ENCODE measurements around the gene TRAF1. TPM values are rescaled to one million over a fixed set of nuclear protein-coding genes. Genes with fewer than 3 reads are reported as not detected.
A peak's percentile ranks its signal among the peaks of the same experiment; 100 is the strongest.

TRAF1 gene
- total RNA-seq, 1 experiment from 2014 or later = 1.4 TPM

DNA sequence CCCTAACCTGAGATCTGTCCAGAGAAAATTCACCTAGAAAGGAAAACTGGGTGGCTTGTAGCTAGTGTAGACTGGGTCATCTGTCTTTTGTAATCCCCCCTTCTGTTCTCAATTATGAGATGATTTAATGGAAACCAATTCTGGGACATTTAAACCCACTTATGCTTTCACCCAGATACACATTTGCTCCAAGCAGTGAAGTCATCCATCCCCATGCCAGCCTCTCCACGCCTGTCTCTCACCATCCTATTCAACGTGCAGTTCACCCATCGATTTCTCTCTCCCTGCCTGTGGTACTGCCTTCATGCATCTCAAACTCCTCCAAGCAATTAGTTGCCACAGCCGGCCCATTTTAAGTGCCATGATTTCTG is 51.4 kb downstream of the TRAF1 start:
- H4K91ac ChIP-seq (ENCODE audit: insufficient read length, low read depth, low read length) = no peak overlapping the region
- peaks cover 2% of the 10 kb centered on the region; the same call in 1 of the 2 replicates for H3K27me3 ChIP-seq (ENCODE audit: insufficient read depth, low read length)
- no peak overlapping the region for H3K27ac Mint-ChIP-seq
- WGBS (ENCODE audit: extremely low coverage, insufficient read length, low lambda C conversion rate) = no CpG with 5 or more reads among the region's 4 CpGs
- no peaks in the 10 kb centered on the region for H3K9me3 ChIP-seq (ENCODE audit: control insufficient read depth, low read depth, low read length)
- peak overlapping the region; percentile 76; a peak in 4 of 5 replicates for H3K4me3 Mint-ChIP-seq
- H3K79me2 ChIP-seq (ENCODE audit: insufficient read depth, low read length) = no peaks in the 10 kb centered on the region
- no peak overlapping the region for H3K4ac ChIP-seq (ENCODE audit: low read depth, low read length)
- no peak overlapping the region for H3K9ac ChIP-seq (ENCODE audit: extremely low read depth, insufficient read length, low read length)
- peaks cover 5% of the 10 kb centered on the region for H3K23me2 ChIP-seq (ENCODE audit: insufficient read length, low read depth, low read length, poor library complexity, severe bottlenecking)
- no peak overlapping the region for H3K18ac ChIP-seq (ENCODE audit: insufficient read length, low read depth, low read length)
- TF ChIP-seq, protein P1, sequence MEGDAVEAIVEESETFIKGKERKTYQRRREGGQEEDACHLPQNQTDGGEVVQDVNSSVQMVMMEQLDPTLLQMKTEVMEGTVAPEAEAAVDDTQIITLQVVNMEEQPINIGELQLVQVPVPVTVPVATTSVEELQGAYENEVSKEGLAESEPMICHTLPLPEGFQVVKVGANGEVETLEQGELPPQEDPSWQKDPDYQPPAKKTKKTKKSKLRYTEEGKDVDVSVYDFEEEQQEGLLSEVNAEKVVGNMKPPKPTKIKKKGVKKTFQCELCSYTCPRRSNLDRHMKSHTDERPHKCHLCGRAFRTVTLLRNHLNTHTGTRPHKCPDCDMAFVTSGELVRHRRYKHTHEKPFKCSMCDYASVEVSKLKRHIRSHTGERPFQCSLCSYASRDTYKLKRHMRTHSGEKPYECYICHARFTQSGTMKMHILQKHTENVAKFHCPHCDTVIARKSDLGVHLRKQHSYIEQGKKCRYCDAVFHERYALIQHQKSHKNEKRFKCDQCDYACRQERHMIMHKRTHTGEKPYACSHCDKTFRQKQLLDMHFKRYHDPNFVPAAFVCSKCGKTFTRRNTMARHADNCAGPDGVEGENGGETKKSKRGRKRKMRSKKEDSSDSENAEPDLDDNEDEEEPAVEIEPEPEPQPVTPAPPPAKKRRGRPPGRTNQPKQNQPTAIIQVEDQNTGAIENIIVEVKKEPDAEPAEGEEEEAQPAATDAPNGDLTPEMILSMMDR (conservative IDR thresholded peaks at IDR 0.05) = no peak
- no peaks in the 10 kb centered on the region for H3K79me1 ChIP-seq (ENCODE audit: insufficient read depth, low read depth, low read length, poor library complexity, severe bottlenecking)
- no peak overlapping the region for H4K8ac ChIP-seq (replicated peaks; ENCODE audit: insufficient read length, low read depth, low read length)
- H2BK20ac ChIP-seq (ENCODE audit: low read depth, low read length, poor library complexity, severe bottlenecking) = no peak overlapping the region
- H3K14ac ChIP-seq (ENCODE audit: insufficient read depth, low read length) = no peak overlapping the region
- H3K4me1 ChIP-seq (ENCODE audit: insufficient read depth, low read length) = peaks cover 10% of the 10 kb centered on the region
- no peaks in the 10 kb centered on the region for H4K20me1 ChIP-seq (ENCODE audit: control insufficient read depth, insufficient read depth, insufficient read length)
- H2AK5ac ChIP-seq (ENCODE audit: insufficient read length, low read length) = no peak overlapping the region
- H3K56ac ChIP-seq (ENCODE audit: insufficient read length, low read depth, low read length) = no peak overlapping the region
- no peak overlapping the region for H3T11ph ChIP-seq (ENCODE audit: low read length)
- no peak overlapping the region for H3K27ac ChIP-seq (ENCODE audit: insufficient read length, low read depth, low read length)
- H3K27me3 Mint-ChIP-seq (ENCODE audit: low read depth) = peaks cover 8% of the 10 kb centered on the region
- peaks cover 3 to 36% (median 23%) of the 10 kb centered on the region in 3 experiments; a peak in 6 of 7 replicates for H3K36me3 Mint-ChIP-seq (ENCODE audit: insufficient read depth in 1 of 3, low read depth in 3 of 3)
- DNase-seq = no peak
- no peak overlapping the region for H3K23ac ChIP-seq (ENCODE audit: insufficient read length, low read depth, low read length)
- peaks cover 60 to 61% of the 10 kb centered on the region in 2 experiments for H3K4me1 Mint-ChIP-seq
- H2BK12ac ChIP-seq (ENCODE audit: insufficient read length, low read depth, low read length) = no peak overlapping the region
- no peak overlapping the region for H2BK5ac ChIP-seq (ENCODE audit: insufficient read length, low read length)
- peak overlapping the region; percentile 67 for H3K4me2 ChIP-seq (ENCODE audit: insufficient read depth, insufficient read length, low read length)
- H2AFZ ChIP-seq (ENCODE audit: low read length) = no peak overlapping the region
- no peak overlapping the region for H2BK120ac ChIP-seq (ENCODE audit: low read depth, low read length, poor library complexity, severe bottlenecking)
- H2BK15ac ChIP-seq (ENCODE audit: low read depth, low read length) = no peak overlapping the region
- no peaks in the 10 kb centered on the region; a peak in 1 of 5 replicates for H3K9me3 Mint-ChIP-seq
- no peak overlapping the region for H4K5ac ChIP-seq (ENCODE audit: insufficient read length, low read depth, low read length)
